ENCODE measurements around the gene OR52A1.
"Not testable (repeated sequence)": the region's sequence is repeated elsewhere in the genome, so short reads cannot be mapped to it uniquely, and the experiment has no call there.

OR52A1 gene

DNA sequence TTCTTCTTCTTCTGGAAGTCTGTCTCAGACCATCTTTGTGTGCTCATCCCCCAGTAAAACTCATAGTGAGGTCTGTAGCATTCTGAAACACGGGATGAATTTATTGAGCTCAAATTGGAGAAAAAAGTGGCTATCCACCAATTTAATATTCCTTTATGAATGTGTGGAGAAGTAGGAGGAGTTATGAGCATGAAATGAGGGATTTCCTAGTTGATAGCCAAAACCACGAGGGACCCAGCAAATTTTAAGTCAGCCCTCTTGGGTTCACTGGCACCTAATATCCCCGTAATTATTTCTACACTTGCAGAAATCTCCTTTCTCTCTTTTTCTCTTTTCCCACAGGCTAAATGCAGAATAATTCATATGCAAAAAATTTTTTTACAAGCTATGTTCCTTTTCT lies at the start of gene OR52A1:
TSS of gene OR52A1 (minus strand) at position 101 of the 400 bp plus-strand sequence. CDS start 2,388 bp downstream, outside the sequence.
- DNase-seq (ENCODE audit: low spot score) = no peak

DNA sequence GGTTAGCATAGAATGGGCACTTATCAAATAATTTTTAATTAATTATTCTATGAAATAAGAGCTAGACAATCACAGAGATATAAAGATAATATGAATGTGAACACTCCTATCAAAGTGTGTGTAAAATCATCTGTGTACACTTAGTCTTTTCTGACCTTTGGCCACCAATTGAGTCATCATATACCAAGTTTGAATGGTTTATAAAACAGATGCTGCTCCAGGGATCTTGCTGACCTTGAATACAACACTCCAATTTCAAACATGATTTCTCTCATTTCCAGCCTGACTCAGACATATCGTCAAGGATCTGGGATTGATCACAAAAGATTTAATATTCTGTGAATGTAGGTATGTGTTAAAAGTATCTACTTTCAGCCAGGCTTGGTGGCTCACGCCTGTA lies 48.8 kb upstream of the OR52A1 start:
- no peak for DNase-seq (ENCODE audit: low spot score)

DNA sequence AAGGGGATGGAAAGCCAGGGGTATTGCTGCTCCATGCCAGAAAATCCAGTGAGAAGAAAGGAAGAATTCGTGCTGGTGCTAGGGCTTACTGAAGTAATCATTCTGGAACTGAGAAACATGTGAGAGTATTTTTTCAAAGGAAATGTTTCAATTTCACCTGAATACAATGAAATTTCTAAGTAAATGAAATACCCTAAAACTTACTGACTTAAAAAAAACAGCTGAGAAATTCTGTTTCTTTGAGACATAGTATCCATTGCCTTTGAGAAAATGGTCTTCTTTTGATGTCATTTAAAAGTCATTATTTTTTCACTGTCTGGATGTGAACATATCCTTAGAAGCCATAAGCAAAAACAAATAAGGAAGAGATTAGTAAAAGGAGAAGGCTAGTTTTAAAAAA lies 46.0 kb upstream of the OR52A1 start, which contains the start of gene OR51V1:
TSS of gene OR51V1 (minus strand) at position 101 of the 400 bp plus-strand sequence. CDS start at position 101, 0 bp downstream.
- no peak for DNase-seq (ENCODE audit: low spot score)

DNA sequence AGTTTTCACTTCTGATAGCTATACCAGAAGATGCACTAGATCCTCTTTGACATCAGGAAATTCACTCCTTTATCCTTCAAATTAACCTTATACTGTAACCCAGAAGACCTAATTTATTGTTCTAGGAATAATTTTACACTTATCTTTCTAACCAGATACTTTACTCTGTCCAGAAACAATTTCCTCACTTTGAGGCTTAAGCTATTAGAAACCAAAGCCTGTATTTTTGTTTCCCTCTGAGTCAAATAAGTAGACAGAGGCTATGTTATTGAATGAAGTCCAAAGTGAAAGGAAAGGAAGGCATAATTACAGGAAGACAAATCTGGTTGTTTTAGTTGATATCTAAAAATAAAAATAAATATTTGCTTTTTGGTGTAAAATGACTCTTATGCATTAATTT lies 43.7 kb upstream of the OR52A1 start:
- DNase-seq (ENCODE audit: low spot score) = no peak

DNA sequence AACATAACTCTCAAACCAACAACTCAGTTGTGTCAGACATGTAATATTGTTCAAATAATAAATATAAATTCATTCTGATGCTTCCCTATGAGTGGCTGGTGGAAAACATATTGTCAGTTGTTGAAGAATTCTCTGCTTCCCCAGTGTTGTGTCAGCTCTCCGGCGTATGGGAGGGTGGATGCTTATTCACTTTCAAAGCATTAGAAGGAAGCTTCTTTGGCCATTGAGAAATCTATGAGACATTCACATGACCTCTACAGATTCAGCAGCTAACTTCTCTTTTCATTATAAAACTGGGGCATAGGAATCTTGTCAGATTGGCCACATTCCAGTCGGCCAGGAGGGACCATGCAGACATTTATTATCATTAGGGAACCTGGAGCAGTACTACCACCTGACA lies 43.0 kb upstream of the OR52A1 start:
- DNase-seq (ENCODE audit: low spot score) = no peak

DNA sequence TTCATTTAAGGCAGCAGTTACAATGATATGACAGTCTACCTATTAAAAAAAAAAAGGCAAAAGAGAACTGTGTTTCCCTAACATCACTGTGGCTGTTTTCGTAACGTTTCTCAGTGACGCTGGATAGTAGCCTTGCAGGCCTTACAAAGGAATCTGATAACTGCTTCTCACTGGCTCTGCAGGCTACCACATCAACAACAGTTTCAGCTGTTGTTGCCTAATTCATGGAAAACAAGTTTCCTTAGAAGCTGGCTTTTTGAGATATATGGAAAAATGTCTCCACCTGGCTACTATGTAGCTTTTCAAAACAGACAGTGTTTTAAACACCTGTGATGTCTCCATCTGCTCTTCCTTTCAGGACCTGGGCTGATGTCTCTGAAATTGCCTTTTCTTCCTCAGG lies 42.2 kb upstream of the OR52A1 start:
- DNase-seq (ENCODE audit: low spot score) = no peak

DNA sequence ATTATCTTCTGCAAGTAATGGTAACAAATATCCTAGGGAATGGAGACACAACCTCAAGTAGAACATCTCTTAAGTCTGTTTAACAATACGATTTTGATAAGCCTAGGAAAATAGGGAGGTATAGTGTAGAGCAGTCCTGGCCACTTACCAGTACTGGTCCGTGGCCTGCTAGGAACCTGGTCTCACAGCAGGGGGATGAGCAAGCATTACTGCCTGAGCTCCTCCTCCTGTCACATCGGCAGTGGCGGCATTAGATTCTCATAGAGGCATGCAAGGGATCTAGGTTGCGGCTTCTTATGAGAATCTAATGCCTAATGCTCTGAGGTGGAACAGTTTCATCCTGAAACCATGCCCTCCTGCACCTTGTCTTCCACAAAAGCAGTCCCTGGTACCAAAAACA lies 41.5 kb upstream of the OR52A1 start:
- DNase-seq (ENCODE audit: low spot score) = no peak

DNA sequence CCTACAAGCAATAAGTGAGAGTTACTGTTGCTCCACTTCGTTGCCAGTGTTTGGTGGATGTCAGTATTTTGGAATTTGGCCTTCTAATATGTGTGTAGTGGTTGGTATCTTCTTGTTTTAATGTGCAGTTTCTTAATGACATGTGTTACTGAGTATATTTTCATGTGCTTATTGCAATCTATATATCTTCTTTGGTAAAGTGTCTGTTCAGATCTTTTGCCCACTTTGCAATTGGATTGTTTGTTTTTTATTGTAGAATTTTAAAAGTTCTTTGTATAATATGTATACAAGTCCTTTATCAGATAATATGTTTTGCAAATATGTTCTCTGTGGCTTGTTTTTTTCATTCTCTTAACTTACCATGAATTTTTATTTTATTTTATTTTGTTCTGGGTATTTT lies 38.2 kb upstream of the OR52A1 start:
- no peak for DNase-seq (ENCODE audit: low spot score)

DNA sequence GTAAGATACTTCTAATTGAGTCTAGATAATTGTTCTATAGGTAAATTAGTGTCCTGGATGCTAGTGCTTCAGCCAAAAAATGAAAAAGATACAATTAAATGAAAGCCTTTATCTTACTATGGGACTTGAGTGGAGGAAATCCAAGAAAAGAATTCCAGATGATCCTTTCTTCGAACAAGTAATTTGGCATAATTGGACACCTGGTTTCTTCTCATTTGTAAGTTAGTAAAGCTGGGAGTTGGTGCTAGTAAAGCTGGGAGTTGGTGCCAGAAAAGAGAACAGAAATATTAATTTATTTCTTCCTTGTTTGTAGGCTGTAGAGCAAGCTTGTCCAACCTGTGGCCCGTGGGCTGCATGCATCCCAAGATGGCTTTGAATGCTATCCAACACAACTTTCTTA lies 33.6 kb upstream of the OR52A1 start:
- DNase-seq (ENCODE audit: low spot score) = no peak

DNA sequence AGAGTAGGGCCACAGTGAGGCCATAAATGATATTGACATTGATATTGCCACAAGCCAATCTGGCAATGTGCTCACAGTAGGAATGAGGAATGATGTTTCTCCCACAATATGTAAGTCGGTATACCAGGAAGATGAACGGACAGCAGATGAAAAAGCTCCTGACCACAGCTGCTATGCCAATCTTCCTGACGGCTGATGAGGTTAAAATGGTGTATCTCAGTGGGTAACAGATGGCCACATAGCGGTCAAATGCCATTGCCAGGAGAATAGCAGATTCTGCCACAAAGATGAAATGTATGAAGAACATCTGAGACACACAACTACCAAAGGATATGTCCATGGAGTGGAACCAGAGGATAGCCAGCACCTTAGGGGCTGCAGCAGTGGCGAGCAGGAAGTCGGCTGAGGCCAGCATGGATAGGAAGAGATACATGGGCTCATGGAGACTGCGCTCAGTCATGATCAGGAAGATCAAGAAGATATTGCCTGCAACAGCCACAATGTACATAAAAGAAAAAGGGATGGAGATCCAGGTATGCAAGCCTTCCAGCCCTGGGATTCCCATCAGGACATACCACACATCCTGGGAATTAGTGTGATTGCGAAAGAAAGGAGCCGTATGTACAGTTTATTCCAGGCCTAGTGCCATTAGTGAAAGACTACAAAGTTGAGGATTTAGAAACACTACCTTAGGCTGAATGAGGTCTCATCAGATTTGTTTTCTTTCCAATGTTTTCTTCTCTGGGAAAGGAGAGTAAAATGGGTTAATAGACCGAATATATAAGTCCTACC lies 23.7 kb upstream of the OR52A1 start:
- DNase-seq (ENCODE audit: low spot score) = no peak

DNA sequence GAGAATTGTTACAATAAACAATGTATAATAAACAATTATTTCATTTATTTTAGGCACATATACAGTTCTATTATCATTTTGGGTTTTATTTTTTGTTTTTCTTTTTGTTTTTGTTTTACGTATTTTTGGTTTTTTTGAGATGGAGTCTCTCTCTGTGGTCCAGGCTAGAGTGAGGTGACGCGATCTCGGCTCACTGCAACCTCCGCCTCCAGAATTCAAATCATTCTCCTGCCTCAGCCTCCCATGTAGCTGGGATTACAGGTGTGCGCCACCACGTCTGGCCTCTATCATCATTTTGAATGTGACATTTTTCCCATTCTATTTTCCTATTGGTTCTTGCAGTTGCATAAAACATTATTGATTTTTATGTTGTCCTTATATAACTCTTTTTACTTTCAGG lies 20.4 kb upstream of the OR52A1 start:
- no peak for DNase-seq (ENCODE audit: low spot score)

DNA sequence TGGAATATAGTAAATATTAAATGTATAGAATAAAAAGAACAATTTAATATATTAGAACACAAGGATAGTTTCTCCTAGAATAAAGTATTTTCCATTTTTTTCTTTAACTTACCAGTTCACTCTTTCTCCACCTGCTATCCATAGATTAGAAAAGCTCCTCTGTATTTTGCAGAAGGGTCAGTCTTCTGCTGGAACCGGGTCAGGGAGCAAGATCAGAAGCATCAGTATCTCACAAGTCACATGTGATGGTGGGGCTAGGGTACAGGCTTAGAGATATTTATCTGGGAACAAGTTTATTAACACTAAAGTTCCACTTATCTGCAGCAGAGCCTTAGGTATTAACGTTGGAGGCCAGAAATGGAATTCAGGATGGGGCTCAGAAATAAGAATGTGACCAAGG lies 17.3 kb upstream of the OR52A1 start:
- no peak for DNase-seq (ENCODE audit: low spot score)

DNA sequence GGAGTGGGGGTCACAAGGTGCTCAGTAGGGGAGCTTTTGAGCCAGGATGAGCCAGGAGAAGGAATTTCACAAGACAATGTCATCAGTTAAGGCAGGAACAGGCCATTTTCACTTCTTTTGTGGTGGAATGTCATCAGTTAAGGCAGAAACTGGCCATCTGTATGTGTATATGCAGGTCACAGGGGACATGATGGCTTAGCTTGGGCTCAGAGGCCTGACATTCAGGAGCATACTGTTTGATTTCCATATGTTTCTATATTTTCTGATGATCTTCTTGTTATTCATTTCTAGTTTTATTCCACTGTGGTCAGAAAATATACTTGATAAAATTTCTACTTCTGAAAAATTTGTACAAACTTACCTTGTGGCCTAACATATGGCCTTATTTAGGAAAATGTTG lies 11.3 kb upstream of the OR52A1 start:
- not testable (repeated sequence) for DNase-seq (ENCODE audit: low spot score)

DNA sequence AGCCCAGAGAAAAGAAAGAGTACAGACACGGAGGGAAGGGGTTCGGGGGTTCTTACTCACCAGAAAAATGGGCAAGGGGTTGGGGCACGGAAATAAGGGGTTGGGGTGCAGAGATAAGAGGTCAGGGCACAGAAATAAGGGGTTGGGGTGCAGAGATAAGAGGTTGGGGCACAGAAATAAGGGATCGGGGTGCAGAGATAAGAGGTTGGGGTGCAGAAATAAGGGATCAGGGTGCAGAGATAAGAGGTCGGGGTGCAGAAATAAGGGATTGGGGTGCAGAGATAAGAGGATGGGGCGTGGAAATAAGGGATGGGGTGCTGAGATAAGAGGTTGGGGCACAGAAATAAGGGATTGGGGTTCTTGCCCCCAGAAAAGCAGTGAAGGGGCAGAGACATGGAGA lies 10.2 kb upstream of the OR52A1 start:
- DNase-seq (ENCODE audit: low spot score) = not testable (repeated sequence)

DNA sequence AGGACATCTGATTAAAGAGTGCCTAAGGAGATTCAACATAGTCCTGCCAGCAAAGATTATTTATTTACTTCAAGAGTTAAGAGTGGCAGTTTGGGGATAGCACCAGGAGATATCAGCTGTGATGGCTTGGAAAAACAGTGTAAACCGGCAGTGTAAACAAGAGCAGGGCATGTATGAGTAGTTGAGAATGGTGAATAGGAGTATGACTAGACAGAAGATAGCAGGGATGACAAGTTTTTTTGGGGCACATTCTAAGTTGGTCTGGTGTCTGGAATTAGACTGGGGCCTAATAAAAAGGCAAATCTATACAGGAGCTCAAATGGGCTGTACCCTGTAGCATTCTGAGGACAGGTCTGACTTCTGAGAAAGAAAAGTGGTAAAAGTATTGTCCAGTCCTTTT lies 6.5 kb upstream of the OR52A1 start:
- DNase-seq (ENCODE audit: low spot score) = not testable (repeated sequence)

DNA sequence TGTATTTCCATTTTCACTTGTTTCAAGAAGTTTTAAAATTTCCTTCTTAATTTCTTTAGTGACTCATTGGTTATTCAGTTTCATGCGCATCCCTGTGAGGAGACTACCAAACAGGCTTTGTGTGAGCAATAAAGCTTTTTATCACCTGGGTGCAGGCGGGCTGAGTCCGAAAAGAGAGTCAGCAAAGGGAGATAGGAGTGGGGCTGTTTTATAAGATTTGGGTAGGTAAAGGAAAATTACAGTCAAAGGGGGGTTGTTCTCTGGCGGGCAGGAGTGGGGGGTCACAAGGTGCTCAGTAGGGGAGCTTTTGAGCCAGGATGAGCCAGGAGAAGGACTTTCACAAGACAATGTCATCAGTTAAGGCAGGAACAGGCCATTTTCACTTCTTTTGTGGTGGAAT lies 5.7 kb upstream of the OR52A1 start:
- not testable (repeated sequence) for DNase-seq (ENCODE audit: low spot score)

DNA sequence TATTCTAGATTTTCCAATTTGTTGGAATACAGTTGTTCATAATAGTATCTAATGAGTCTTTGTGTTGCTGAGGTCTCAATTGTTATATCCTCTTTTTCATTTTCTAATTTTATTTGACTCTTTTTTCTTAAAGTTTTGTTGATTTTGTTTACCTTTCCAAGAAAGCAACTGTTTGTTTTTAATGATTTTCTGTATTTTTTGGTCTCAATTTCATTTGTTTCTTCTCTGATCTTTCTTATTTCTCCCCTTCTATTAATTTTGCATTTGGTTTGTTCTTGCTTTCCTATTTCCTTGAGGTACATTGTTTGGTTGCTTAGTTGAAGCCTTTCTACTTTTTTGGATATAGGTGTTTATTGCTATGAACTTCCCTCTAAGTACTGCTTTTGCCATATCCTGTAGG lies 5.2 kb upstream of the OR52A1 start:
- DNase-seq (ENCODE audit: low spot score) = no peak

DNA sequence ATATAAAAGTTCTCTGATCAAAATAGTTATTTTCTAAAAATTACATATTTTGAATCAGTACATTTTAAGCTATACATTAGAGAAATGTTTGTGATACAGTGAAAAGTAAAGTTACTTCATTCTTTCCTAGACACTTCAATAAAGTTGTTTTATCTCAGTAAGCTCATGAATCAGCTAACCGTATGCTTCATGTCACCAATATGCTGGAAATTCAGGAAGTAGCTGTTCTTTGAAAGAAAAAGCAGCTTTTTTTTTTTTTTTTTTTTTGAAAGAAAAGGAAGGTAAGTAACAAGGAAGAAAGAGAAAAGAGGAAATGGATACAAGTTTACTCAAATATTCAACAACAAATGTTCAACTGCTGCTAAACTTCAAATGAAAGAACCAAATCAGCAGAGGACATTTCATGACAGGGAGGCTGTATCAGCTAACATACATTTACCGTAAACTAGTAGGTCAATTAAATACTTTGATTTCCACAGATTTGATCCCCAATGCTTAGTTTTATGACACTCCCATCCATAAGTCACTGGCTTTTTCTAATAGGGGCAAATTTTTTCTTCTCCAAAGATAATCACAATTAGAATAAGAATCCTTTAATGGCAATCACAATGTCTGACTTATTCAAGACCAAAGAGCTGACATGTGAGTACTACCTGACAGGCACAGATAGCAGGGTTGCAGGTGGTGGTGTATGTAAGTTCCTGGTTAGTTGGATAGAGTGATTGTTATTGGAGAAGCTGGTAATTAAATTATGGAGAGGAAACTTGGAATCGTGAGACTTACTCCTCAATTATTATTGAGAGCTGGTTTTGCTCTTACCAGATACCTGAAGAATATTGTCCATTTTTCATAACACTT lies 754 bp downstream of the OR52A1 start:
- no peak for DNase-seq (ENCODE audit: low spot score)

DNA sequence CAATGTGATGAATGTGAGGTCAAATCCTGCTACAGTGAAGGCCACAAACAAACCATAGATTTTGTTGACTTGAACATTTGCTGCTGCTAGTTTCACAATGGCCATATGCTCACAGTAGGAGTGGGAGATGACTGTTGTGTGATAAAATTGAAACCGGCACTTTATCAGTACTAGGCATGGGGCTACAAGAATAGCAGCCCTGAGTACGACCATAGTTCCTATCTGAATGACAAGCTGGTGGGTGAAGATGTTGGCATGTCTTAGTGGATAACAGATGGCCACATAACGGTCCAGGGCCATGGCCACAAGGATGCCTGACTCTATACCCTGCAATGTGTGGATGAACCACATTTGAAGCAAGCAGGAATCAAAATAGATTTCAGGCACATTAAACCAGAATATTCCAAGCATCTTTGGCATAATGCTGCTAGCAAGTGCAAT lies 2.8 kb downstream of the OR52A1 start:
- DNase-seq (ENCODE audit: low spot score) = no peak

DNA sequence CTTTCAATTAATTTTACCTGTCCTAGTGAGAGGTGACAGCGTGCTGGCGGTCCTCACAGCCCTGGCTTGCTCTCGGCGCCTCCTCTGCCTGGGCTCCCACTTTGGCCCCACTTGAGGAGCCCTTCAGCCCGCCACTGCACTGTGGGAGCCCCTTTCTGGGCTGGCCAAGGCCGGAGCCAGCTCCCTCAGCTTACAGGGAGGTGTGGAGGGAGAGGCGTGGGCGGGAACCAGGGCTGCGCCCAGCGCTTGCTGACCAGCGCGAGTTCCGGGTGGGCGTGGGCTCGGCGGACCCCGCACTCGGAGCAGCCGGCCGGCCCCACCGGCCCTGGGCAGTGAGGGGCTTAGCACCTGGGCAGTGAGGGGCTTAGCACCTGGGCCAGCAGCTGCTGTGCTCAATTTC lies 10.4 kb downstream of the OR52A1 start:
- DNase-seq (ENCODE audit: low spot score) = not testable (repeated sequence)

DNA sequence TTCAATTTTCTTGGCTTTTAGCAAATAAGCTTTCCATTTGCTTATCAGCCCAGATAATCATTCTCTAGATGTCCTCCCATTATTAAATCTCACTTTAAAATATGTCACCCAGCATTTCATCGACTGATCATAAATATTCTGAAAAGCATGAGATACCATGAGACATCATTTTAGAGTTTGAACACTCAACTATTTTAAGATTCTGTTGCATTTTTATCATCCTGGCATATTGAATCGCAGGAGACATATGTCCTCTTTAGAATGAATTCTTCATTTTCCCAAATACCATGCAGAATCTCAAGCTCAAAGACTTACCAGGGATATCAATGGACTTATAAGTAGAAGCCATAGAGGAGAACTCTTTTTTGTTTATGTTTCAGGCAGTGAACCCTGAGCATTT lies 16.6 kb downstream of the OR52A1 start, which contains the start of gene OR52A5:
TSS of gene OR52A5 (minus strand) at position 361 of the 400 bp plus-strand sequence. CDS start 5,714 bp downstream, outside the sequence.
- no peak for DNase-seq (ENCODE audit: low spot score)

DNA sequence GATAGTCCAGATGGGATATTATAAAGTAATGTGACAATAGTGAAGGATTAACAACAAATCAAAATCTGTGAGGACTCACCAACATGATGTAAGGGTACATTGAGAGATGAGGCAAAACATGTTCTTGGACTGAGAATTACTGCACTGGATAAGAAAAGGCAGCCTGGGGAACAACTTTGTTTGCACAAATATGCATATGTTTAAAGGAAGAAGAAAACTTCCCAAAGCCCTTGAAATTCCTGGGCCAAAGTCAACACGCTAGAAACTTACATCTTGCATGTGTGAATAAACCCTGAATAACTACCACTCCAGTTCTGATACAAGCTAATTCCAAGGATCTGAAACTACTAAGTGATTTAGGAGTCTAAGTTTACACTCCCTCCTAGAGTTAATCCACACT lies 17.5 kb downstream of the OR52A1 start:
- no peak for DNase-seq (ENCODE audit: low spot score)

DNA sequence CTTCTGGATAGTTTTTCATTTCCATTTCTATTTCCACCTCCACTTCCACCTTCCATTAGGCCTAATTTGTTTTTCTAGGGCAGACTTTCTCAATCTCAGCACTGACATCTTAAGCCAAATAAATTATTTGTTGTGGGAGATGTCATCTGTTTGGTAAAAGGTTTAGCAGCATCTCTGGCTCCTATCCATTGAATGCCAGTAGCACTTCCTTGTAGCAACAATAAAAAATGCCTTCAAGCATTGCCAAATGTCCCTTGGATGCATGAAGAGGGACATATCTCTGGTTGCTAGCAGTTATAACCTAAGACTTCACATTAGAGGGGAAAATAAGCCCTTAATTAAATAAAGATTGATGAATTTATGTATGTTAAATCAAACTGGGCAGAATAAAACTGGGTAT lies 18.3 kb downstream of the OR52A1 start:
- no peak for DNase-seq (ENCODE audit: low spot score)
